ENCODE results near the gene PSMC5.
"Not testable (repeated sequence)": the region's sequence is repeated elsewhere in the genome, so short reads cannot be mapped to it uniquely, and the experiment has no call there.

Gene PSMC5

DNA sequence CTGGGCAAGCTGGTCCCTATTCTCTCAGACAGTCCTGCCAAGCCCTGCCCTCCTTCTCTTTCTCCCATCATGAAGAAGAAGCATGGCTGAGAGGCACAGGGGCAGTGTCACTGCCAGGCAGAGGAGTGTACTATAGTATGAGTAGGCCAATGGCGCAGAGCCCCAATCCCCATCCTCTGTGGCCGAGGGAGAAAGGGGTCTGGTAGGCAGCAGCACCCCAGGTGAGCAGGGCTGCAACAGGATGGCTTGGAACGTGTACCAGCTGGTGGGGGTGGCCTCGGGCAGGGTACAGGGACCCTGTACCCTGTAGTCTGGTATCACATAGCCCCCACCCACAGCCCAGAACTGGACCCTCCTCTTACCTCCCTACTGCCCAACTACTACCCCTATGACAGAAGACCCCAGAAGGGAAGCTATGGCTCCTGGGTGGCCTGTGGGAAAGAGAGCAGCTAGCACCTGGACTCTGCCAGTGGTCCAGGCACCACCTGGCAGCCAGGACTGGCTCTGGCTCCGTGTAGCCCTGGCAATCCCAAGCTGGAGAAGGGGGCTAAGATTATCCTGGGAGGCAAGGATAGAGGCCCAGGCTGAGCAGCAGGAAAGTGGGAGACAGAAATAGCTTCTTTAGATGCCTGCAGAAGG, 10.8 kb downstream of the PSMC5 start:
- Histone ChIP-seq H3K36me3 (peaks cover 41 to 59% (median 51%) of the 10 kb centered on the region in 11 experiments), H3K4me3 (peak overlapping the region in 6 of 10 experiments; percentile 78 to 100 (median 96); a peak in 7 of 20 replicates), H3K9me3 (replicated peaks in 1 of 11) (no peaks in the 10 kb centered on the region), H3K27me3 (no peaks in the 10 kb centered on the region), H3K4me2 (peak overlapping the region; percentile 97 to 100 (median 99)), H4K20me1 (peaks cover 58 to 93% (median 84%) of the 10 kb centered on the region in 11 experiments), H3K4me1 (peaks cover 64 to 84% (median 80%) of the 10 kb centered on the region in 10 experiments), H3K9ac (peak overlapping the region; percentile 93 to 99 (median 96); a peak in 19 of 22 replicates), H3K27ac (peak overlapping the region in 9 of 11 experiments; percentile 1 to 98 (median 96); a peak in 17 of 22 replicates)
- TF ChIP-seq Cebpa-rat (IDR thresholded peaks at IDR 0.05): no peak

DNA sequence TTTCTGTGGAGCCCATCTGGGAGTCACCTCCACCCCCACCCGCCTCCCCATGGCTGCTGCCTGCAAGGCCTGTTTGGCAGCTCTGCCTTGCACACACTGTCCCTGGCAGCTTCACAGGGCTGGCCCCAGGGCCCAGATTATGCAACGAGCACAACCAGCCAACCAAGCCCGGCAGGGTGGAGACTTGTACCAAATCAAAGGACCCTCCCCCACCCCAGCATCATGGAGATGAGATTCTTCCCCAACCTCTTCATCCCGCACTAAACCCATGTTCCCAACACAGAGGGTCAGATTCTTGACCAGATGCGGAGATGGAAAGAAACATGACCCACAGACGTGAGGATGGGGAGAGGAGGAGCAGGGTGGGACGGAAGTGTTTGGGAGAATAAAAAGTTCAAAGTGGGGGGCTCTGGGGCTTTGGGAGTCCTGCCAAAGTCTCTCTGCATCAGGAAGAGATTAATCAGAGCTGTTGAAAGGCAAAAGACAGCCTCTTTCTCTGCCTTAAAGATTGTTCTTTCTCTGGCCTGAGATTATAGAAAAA, 11.5 kb downstream of the PSMC5 start:
- H3K9me3 ChIP-seq (replicated peaks in 1 of 11): no peaks in the 10 kb centered on the region
- H3K4me2 ChIP-seq: peak overlapping the region; percentile 97 to 100 (median 99)
- H3K4me3 ChIP-seq: peak overlapping the region; percentile 7 to 100 (median 94); a peak in 18 of 20 replicates
- H4K20me1 ChIP-seq: peaks cover 58 to 86% (median 78%) of the 10 kb centered on the region in 11 experiments
- H3K27me3 ChIP-seq: no peaks in the 10 kb centered on the region
- TF ChIP-seq Cebpa-rat (IDR thresholded peaks at IDR 0.05): peak in 4 of 11 experiments; percentile 45 to 82 (median 56); a peak in 6 of 22 replicates
- H3K27ac ChIP-seq: peak overlapping the region in 10 of 11 experiments; percentile 27 to 98 (median 96); a peak in 19 of 22 replicates
- peaks cover 63 to 80% (median 76%) of the 10 kb centered on the region in 10 experiments for H3K4me1 ChIP-seq
- peak overlapping the region; percentile 93 to 99 (median 96) for H3K9ac ChIP-seq
- peaks cover 35 to 53% (median 45%) of the 10 kb centered on the region in 11 experiments for H3K36me3 ChIP-seq

DNA sequence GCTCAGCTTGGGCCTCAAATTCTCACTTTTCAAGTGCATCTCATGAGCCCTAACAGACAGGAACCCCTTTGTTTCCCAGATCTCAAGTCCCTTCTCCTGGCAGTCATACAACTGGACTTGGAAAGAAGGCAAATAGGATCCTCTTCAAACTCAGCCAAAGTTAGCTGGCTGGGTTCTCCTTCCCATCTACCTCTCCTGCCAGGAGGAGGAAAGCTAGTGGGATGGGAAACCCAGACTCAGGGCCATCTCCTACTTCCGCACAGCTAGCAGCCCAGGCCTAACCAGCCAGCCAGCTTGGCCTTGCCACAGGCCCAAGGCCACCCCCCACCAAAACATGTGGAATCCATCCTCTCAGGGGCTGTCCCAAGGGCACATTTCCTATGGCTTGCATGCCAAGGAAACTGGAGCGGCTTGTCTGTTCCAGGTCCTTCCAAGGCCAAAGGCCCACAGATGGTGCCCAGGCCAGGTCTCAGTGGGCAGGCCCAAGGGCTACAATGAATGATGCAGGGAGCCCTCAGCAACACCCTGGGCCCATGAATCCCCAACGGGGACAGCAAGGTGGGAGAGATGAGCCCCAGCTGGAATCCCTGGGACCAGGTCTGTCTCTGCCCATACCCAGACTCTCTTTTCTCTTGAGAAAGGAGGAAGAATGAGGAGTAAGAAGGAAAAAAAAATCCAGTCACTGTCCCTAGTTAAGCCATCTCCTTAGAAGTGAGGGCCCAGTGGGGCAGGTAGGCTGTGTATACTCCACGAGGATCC, 13.5 kb downstream of the PSMC5 start:
- Histone ChIP-seq H3K27ac (peak overlapping the region; percentile 45 to 98 (median 96)), H3K4me3 (peak overlapping the region; percentile 78 to 100 (median 95)), H3K9me3 (replicated peaks in 1 of 11) (no peaks in the 10 kb centered on the region), H3K27me3 (no peaks in the 10 kb centered on the region), H3K9ac (peak overlapping the region; percentile 93 to 99 (median 96)), H3K4me1 (peaks cover 54 to 79% (median 75%) of the 10 kb centered on the region in 10 experiments), H4K20me1 (peaks cover 52 to 67% (median 62%) of the 10 kb centered on the region in 11 experiments), H3K36me3 (peaks cover 19 to 32% (median 27%) of the 10 kb centered on the region in 11 experiments), H3K4me2 (peak overlapping the region; percentile 97 to 100 (median 99))
- no peak for TF ChIP-seq Cebpa-rat (IDR thresholded peaks at IDR 0.05)

DNA sequence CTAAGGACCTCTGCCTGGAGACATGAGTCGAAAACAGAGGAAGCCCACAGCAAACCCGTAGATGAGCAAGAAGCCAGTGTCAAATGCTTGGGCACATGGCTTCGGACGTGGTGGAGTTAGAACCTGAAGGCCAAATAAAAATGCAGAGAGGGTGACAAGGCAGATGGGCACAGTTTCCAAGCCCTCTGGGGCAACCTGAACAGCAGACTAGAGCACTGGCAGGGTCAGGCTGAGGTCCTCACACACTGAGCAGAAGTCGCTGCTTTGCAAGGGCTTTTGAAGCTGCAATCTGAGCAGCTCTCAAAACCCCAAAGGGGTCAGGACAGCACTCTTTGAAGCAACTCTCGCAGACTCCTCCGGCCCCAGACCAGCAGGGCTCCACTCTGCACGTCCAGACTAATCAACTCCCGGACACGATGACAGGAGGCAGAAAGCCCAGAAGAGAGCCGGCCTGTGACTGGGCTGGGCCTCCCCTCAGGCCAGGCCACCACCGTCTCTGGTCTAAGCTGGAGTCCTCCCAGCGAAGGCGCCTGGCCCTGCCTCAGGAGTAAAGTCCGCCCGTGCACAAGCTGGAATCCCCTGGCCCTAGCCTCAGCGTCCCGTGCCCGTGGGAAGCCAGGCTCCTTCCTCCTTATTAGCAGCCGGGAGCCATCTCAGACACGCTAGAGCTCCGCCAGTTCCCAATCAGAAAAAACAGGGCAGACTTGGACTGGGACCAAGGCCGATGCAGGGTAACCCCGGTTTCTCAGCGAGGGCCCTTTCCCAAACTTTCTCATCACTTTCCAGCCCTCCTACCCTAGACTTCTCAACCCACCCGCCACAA, 14.3 kb downstream of the PSMC5 start:
- peak overlapping the region; percentile 78 to 100 (median 95) for H3K4me3 ChIP-seq
- peak overlapping the region; percentile 90 to 98 (median 96) for H3K27ac ChIP-seq
- H3K4me2 ChIP-seq: peak overlapping the region; percentile 97 to 100 (median 99)
- peaks cover 11 to 24% (median 19%) of the 10 kb centered on the region in 11 experiments for H3K36me3 ChIP-seq
- peaks cover 53 to 72% (median 70%) of the 10 kb centered on the region in 10 experiments for H3K4me1 ChIP-seq
- peaks cover 45 to 59% (median 54%) of the 10 kb centered on the region in 11 experiments for H4K20me1 ChIP-seq
- H3K9me3 ChIP-seq (replicated peaks in 1 of 11): no peaks in the 10 kb centered on the region
- TF ChIP-seq Cebpa-rat (IDR thresholded peaks at IDR 0.05): no peak
- H3K9ac ChIP-seq: peak overlapping the region; percentile 93 to 99 (median 96)
- no peaks in the 10 kb centered on the region for H3K27me3 ChIP-seq

DNA sequence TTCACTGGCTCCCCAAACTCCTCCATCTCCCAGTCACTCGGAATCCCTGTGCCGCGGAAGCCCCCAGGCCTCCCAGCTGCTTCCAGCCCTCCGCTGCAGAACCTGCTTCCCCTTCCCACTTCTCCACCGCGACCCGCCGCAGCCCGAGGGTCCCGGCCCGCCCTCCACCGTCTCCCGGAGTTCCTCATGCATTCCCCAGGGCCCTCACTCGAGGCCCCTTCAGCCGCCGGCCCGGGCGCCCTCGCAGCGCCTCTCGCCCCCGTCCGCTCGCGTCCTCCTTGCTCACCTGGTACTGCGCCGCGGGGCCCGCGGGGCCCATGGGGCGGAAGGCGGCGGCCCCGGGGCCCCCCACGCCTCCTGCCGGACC, 14.9 kb downstream of the PSMC5 start:
- TF ChIP-seq Cebpa-rat (IDR thresholded peaks at IDR 0.05): no peak

DNA sequence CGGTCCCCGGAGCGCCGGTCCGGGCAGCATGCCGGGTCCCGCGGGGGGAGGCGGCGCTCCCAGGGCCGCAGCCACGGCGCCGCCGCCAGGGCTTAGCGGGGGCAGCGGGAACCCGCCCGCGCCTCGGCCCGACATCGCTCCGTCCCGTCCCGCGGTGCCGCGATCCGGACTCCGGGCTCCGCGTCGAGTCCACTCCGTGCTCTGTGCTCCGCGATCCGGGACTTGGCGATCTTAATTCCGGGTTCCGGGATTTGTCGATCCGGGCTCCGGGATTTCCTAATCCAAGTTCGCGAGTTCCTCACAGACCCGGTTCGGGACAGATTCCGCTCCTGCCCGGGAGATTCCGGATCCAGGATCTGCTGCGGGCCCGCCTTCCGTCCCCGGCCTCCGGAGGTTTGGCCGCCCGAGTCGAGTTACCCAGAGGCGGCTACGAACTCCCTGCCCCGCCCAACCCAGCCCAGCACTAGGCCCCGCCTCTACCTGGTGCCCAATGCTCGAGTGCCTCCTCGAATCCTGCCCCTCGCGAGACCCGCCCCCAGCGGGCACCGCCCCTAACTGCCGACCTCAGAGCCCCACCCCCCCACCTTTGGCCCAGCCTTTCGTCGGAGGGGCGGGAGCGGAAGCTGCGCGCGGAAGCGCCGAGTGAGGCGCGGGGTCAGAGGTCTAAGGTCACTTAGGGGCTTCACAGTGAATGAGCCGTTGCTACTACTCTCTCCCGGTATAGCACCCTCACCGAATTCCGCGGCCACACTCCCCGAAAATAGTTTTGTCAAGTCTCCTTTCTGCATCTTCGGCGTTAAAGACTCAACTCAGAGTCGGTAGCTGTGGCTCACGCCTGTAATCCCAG, 15.5 kb downstream of the PSMC5 start, which contains the start of gene SMARCD2:
TSS of gene SMARCD2 (minus strand) at position 146 of the 847 bp plus-strand sequence. CDS start at position 135, 11 bp downstream.
- Histone ChIP-seq H3K4me1 (peaks cover 48 to 60% (median 58%) of the 10 kb centered on the region in 10 experiments), H3K36me3 (peaks cover 0 to 12% (median 7%) of the 10 kb centered on the region in 11 experiments; a peak in 17 of 22 replicates), H3K9ac (peak within 1 kb of the TSS; percentile 93 to 99 (median 96)), H3K27me3 (no peaks in the 10 kb centered on the region), H3K9me3 (replicated peaks in 1 of 11) (peaks cover 0 to 3% (median 0%) of the 10 kb centered on the region in 11 experiments; a peak in 5 of 22 replicates), H3K4me2 (peak within 1 kb of the TSS; percentile 97 to 100 (median 99)), H3K27ac (peak within 1 kb of the TSS; percentile 90 to 98 (median 96)), H3K4me3 (peak within 1 kb of the TSS; percentile 78 to 100 (median 95)), H4K20me1 (peaks cover 33 to 47% (median 42%) of the 10 kb centered on the region in 11 experiments)
- TF ChIP-seq Cebpa-rat (IDR thresholded peaks at IDR 0.05): no peak

More for the DNA sequence above, 14.9 kb downstream of the PSMC5 start:
- Histone ChIP-seq H3K9ac (peak overlapping the region; percentile 93 to 99 (median 96)), H3K4me3 (peak overlapping the region; percentile 78 to 100 (median 95)), H3K4me1 (peaks cover 53 to 67% (median 64%) of the 10 kb centered on the region in 10 experiments), H3K36me3 (peaks cover 5 to 18% (median 13%) of the 10 kb centered on the region in 11 experiments), H3K27ac (peak overlapping the region; percentile 90 to 98 (median 96)), H3K4me2 (peak overlapping the region; percentile 97 to 100 (median 99)), H3K27me3 (no peaks in the 10 kb centered on the region), H4K20me1 (peaks cover 39 to 53% (median 48%) of the 10 kb centered on the region in 11 experiments), H3K9me3 (replicated peaks in 1 of 11) (no peaks in the 10 kb centered on the region)

DNA sequence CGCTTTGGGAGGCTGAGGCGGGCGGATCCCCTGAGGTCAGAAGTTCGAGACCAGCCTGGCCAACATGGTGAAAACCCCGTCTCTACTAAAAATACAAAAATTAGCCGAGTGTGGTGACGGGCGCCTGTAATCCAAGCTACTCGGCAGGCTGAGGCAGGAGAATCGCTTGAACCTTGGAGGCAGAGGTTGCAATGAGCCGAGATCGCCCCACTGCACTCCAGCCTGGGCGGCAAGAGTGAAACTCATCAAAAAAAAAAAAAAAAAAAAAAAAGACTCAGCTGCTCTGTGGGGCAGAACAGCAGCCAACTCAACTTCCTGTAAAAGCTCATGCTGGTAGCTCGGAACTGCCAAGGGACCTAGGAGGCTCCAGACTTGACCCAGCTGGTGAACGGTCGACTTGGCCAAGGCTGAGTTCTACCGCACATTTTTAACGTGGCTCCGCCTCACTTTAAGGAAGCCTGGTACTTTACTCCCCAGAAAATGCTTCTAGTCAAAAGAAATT, 16.2 kb downstream of the PSMC5 start:
- peak overlapping the region; percentile 78 to 100 (median 95) for H3K4me3 ChIP-seq
- peak overlapping the region; percentile 85 to 95 (median 89) for H3K4me2 ChIP-seq
- peak overlapping the region; percentile 90 to 98 (median 96) for H3K27ac ChIP-seq
- not testable (repeated sequence) for H3K36me3 ChIP-seq; H3K9me3 ChIP-seq (replicated peaks in 1 of 11); H3K27me3 ChIP-seq
- peaks cover 26 to 40% (median 36%) of the 10 kb centered on the region in 11 experiments for H4K20me1 ChIP-seq
- H3K9ac ChIP-seq: peak overlapping the region; percentile 82 to 99 (median 95)
- peaks cover 41 to 54% (median 51%) of the 10 kb centered on the region in 10 experiments for H3K4me1 ChIP-seq

All from BLaER1 treated with 17β-estradiol and CSF1 and Interleukin-3, amounts not matched to agents 10 nM and 100 nM (cell line).